Progenitor cell of endocrine pancreas (in vitro differentiated cells): ENCODE data around the gene MTHFD2L. TPM values are rescaled to one million over a fixed set of nuclear protein-coding genes. Genes with fewer than 3 reads are reported as not detected.

Experiments
- DNase-seq: peaks from one replicate; pipeline ENCODE4 v3.0.0; 2021; ENCODE audit warnings: low spot score; ENCODE audit not compliant: unreplicated experiment
- H3K27ac Mint-ChIP-seq: 2 replicates; pipeline ENCODE4 v1.8.0; 2021; ENCODE audit warnings: mild to moderate bottlenecking, moderate library complexity, mixed read lengths
- H3K27me3 Mint-ChIP-seq: 2 replicates; pipeline ENCODE4 v1.8.0; 2021; ENCODE audit warnings: mixed read lengths
- H3K36me3 Mint-ChIP-seq: 2 replicates; pipeline ENCODE4 v1.8.0; 2022; ENCODE audit warnings: mixed read lengths; ENCODE audit not compliant: insufficient read depth
- H3K4me1 Mint-ChIP-seq: 2 replicates; pipeline ENCODE4 v1.8.0; 2021; ENCODE audit warnings: low read depth, mixed read lengths
- H3K4me3 Mint-ChIP-seq: 2 replicates; pipeline ENCODE4 v1.8.0; 2021; ENCODE audit warnings: low read depth, mild to moderate bottlenecking, moderate library complexity, mixed read lengths
- H3K9me3 Mint-ChIP-seq: 2 replicates; pipeline ENCODE4 v1.8.0; 2021; ENCODE audit warnings: low read depth, mixed read lengths
- CTCF ChIP-seq: fragments of 200-600 bp; sonication (generic); IDR thresholded peaks from one replicate; pipeline ENCODE4 v1.5.0; 2021; ENCODE audit warnings: antibody characterized with exemption, mild to moderate bottlenecking; ENCODE audit not compliant: unreplicated experiment
- long read RNA-seq: library from polyadenylated mRNA; unstranded; transcript quantifications from one replicate; pipeline ENCODE4 v2.0.0, GENCODE V29; 2020
- total RNA-seq: library from RNA; stranded (reverse); gene quantifications from 2 replicates; pipeline ENCODE4 v1.2.1, GENCODE V29; 2021

MTHFD2L gene
- total RNA-seq, result 21.1 and 23.3 TPM in 2 replicates
- long read RNA-seq, transcript MTHFD2L-203 (8 exons, 2,354 nt), result minor isoform, 7 of 59 reads
- long read RNA-seq, transcript MTHFD2L-208 (2 exons, 2,363 nt), result major isoform, 24 of 59 reads
- long read RNA-seq, partial matches to known transcripts, result 4 of 59 reads
- long read RNA-seq, other reads (novel, unspliced or antisense), result 23 of 59 reads

- Mint-ChIP-seq H3K27ac (peak within 1 kb of the TSS; percentile 98), H3K4me1 (peaks cover 19% of the 10 kb centered on the region), H3K27me3 (no peaks in the 10 kb centered on the region), H3K36me3 (peaks cover 11% of the 10 kb centered on the region), H3K4me3 (peak within 1 kb of the TSS; percentile 92), H3K9me3 (no peaks in the 10 kb centered on the region)
- TF ChIP-seq CTCF, result no peak
- peak; percentile 92 for DNase-seq
These were observed at the start of gene MTHFD2L for GRCh38 chr4:74157561-74158465. MTHFD2L (plus strand) TSS chr4:74158118; CDS start chr4:74158139, 21 bp downstream.

GRCh38 chr4:74108457-74109115 lies 49.3 kb upstream of the MTHFD2L start:
- no peak for TF ChIP-seq CTCF
- no peak overlapping the region for H3K4me3 Mint-ChIP-seq
- no peak overlapping the region for H3K27ac Mint-ChIP-seq
- H3K36me3 Mint-ChIP-seq, result no peaks in the 10 kb centered on the region
- H3K4me1 Mint-ChIP-seq, result peaks cover 2% of the 10 kb centered on the region
- no peaks in the 10 kb centered on the region for H3K9me3 Mint-ChIP-seq
- no peak for DNase-seq
- H3K27me3 Mint-ChIP-seq, result peaks cover 3% of the 10 kb centered on the region

- peaks cover 3% of the 10 kb centered on the region for H3K27me3 Mint-ChIP-seq
- H3K9me3 Mint-ChIP-seq, result no peaks in the 10 kb centered on the region
- no peak overlapping the region for H3K4me3 Mint-ChIP-seq
- peak overlapping the region; percentile 43 for H3K27ac Mint-ChIP-seq
- TF ChIP-seq CTCF, result no peak
- DNase-seq, result no peak
- H3K4me1 Mint-ChIP-seq, result peaks cover 2% of the 10 kb centered on the region
- no peaks in the 10 kb centered on the region for H3K36me3 Mint-ChIP-seq
These were observed 48.6 kb upstream of the MTHFD2L start for GRCh38 chr4:74109116-74109869.

- peaks cover 2% of the 10 kb centered on the region for H3K4me1 Mint-ChIP-seq
- peaks cover 3% of the 10 kb centered on the region for H3K27me3 Mint-ChIP-seq
- H3K36me3 Mint-ChIP-seq, result no peaks in the 10 kb centered on the region
- no peaks in the 10 kb centered on the region for H3K9me3 Mint-ChIP-seq
- H3K27ac Mint-ChIP-seq, result peak overlapping the region; percentile 43
- TF ChIP-seq CTCF, result no peak
- no peak overlapping the region for H3K4me3 Mint-ChIP-seq
- DNase-seq, result no peak
These were observed 47.9 kb upstream of the MTHFD2L start for GRCh38 chr4:74109870-74110605.
